ENCODE measurements around the gene RPUSD3. TPM values are rescaled to one million over a fixed set of nuclear protein-coding genes. Genes with fewer than 3 reads are reported as not detected.

The RPUSD3 gene, protein sequence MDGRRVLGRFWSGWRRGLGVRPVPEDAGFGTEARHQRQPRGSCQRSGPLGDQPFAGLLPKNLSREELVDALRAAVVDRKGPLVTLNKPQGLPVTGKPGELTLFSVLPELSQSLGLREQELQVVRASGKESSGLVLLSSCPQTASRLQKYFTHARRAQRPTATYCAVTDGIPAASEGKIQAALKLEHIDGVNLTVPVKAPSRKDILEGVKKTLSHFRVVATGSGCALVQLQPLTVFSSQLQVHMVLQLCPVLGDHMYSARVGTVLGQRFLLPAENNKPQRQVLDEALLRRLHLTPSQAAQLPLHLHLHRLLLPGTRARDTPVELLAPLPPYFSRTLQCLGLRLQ
- 29.3 TPM for total RNA-seq

DNA sequence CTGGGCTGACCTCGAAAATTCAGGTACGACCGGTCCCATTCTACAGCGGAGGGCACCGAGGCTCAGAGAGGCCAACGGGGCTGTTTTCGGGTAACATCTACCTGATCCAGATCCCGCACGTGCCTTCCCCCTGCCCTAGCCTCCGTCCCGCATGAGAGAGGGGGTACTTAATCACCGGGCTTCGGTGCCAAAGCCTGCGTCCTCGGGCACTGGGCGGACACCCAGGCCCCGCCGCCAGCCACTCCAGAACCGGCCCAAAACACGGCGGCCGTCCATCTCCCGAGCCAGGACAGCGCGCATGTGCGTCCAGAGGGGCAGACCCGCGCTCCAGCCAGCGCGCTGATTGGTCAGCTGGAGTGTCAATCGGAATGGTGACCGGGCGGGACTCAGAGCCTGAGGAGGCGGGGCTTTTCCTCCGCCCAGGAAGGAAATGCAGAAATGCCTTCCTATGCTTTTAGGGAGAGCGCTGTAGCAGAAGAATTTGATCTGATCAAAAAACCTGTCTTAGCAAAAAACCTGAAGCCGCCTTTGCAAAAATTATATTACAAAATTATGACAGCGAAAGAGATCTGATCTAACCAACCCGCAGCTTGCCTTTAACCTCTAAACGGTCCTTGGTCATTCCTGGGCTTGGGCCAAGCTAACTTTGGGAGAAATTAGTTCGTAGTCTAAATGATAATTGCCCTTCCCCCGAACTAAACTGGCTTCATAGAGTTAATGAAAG lies at the start of gene RPUSD3:
Gene RPUSD3 (minus strand): TSS at position 294 of the 724 bp plus-strand sequence. CDS start 18 bp downstream, at position 276.

DNA sequence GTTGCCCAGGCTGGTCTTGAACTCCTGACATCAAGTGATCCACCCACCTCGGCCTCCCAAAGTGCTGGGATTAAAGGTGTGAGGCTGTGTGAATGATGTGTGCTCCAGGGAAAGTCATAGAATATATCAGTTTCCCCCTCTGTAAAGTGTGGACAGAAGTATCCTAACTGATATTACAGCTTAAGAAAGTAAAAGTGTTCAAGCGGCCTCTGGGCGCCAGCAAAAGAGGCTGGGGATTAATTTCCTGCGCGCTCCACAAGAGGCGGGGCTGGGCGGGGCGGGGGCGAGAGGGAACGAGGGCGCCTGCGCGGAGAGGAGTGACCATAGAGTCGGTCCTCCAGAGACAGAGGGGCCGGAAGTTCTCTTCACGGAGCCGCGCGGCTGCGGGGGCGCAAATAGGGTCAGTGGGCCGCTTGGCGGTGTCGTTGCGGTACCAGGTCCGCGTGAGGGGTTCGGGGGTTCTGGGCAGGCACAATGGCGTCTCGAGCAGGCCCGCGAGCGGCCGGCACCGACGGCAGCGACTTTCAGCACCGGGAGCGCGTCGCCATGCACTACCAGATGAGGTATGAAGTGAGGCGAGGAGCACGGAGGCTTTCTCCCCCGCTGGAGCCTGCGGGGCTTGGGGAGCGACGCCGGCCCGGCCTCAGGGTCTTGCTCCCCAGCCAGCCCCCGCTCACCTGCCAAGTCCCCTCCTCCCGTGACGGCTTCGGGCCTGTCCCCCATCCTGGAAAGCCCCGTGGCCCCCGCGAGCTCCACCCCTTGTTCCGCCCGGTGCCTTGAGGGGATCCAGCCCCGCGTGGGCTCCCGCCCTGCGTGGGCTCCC lies 46.7 kb upstream of the RPUSD3 start, which contains the start of gene JAGN1:
Gene JAGN1 (plus strand): TSS at position 362 of the 823 bp plus-strand sequence. CDS start 113 bp downstream, at position 475.

DNA sequence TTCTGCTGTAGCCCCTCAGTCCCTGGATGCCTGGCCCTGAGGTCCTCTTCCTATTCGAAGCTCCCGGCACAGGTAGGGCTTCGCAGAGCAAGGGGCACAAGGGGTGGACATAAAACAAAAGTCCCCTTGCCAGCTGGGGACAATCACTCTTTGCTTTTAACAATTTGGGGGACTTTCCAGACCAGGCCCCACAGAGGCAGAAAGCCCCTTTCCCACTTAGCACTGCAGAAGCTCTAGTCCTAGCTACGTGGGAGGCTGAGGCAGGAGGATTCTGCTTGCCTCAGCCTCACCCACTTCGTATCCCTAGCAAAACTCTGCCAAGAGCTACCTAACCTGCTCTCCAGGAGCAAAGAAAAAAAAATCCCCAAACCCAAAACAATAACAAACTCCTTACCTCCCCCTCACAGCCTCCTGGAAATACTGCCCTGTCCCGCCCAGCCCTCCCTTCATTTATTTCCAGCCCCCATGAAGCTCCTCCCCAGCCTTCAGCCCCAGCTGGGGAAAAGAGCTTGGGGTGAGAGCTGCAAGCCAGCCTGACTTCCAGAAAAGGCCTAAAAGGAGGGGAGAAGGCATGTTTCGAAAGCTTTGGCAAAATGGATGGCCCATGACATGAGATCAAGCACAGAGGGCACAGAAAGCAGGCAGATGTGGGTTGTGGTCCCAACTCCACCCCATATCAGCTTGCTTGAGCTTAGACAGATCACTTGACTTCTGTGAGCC lies 36.2 kb upstream of the RPUSD3 start, which contains the start of gene CIDEC:
Gene CIDEC (minus strand): TSS at position 424 of the 720 bp plus-strand sequence. CDS start 1,767 bp downstream, outside the sequence.

DNA sequence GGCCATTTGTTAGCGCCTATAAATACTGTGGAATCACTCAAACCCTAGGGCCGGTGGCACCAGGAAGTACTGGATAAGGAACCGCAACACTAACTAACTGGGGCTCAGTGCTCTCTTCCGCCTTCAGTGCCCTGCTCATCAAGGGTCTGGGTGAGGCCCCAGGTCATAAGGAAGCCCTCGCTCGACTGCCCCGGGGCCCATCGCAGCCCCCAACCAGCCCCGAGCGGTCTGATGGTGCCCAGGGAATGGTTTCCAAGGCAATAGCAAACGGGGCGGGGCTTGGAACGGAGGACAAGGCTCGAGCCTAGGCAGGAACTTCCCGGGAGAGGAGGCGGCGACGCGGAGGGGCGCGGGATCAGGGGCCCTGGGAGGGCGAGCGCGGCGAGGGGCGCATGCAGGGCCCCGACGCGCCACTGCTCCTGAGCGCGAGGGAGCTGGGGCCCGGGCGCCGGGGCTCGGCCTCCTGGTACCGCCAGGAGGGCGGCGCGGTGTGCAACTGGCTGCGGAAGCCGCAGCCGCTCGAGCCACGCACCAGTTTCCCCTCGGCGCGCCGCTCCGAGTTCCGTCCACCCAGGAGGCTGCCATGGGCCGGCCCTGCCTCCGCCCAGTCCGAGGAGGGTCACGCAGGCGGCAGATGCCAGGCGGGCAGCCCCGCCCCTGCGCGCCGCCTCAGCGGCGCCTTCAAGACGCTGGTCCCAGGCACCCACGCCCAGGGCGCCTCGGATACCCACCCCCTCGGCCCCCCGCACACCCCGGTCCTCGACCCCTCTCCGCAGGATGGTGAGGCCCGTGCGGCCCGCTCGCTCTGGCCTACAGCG lies 34.0 kb downstream of the RPUSD3 start, which contains the start of gene TTLL3:
Gene TTLL3 (plus strand): TSS at position 648 of the 818 bp plus-strand sequence. CDS start 400 bp downstream, outside the sequence.

GRCh38 chr3:9792405-9793160 lies 51.2 kb downstream of the RPUSD3 start, which contains the start of the genes ARPC4 and TADA3:
Gene ARPC4 (plus strand): TSS chr3:9793082. CDS start chr3:9793122, 40 bp downstream.
Gene TADA3 (minus strand): TSS chr3:9792473. CDS start chr3:9791466, 1,007 bp downstream.

Other genes starting within 250 kb of the RPUSD3 start
- gene MTMR14, start 194.5 kb downstream of the RPUSD3 start, total RNA-seq = 32.8 TPM
- gene CPNE9, start 140.2 kb downstream of the RPUSD3 start, total RNA-seq = 3.8 TPM
- 26.8 TPM for gene BRPF1, start 112.3 kb downstream of the RPUSD3 start, total RNA-seq
- gene OGG1, start 94.1 kb downstream of the RPUSD3 start, total RNA-seq = 35.8 TPM
- gene CAMK1, start 74.1 kb downstream of the RPUSD3 start, total RNA-seq = 20.4 TPM
- 44.0 TPM for gene TADA3, start 51.5 kb downstream of the RPUSD3 start, total RNA-seq
- gene ARPC4, start 50.9 kb downstream of the RPUSD3 start, total RNA-seq = 72.3 TPM
- gene TTLL3, start 33.7 kb downstream of the RPUSD3 start, total RNA-seq = 115 TPM
- not detected for gene CIDEC, start 36.2 kb upstream of the RPUSD3 start, total RNA-seq
- 27.4 TPM for gene JAGN1, start 46.6 kb upstream of the RPUSD3 start, total RNA-seq
- gene IL17RE, start 58.8 kb upstream of the RPUSD3 start, total RNA-seq = 0.71 TPM
- gene IL17RC, start 73.1 kb upstream of the RPUSD3 start, total RNA-seq = 28.1 TPM
- 51.0 TPM for gene CRELD1, start 89.8 kb upstream of the RPUSD3 start, total RNA-seq
- gene PRRT3, start 108.4 kb upstream of the RPUSD3 start, total RNA-seq = 2.9 TPM
- 48.7 TPM for gene EMC3, start 142.8 kb upstream of the RPUSD3 start, total RNA-seq
- 11.7 TPM for gene FANCD2, start 182.4 kb upstream of the RPUSD3 start, total RNA-seq